ENCODE measurements around the gene FIS1. TPM values are rescaled to one million over a fixed set of nuclear protein-coding genes. Genes with fewer than 3 reads are reported as not detected.
A peak's percentile ranks its signal among the peaks of the same experiment; 100 is the strongest.
"Not testable (repeated sequence)": the region's sequence is repeated elsewhere in the genome, so short reads cannot be mapped to it uniquely, and the experiment has no call there.

FIS1 gene
- total RNA-seq, 2 experiments from 2014 or later: 91.7 to 106 TPM

DNA sequence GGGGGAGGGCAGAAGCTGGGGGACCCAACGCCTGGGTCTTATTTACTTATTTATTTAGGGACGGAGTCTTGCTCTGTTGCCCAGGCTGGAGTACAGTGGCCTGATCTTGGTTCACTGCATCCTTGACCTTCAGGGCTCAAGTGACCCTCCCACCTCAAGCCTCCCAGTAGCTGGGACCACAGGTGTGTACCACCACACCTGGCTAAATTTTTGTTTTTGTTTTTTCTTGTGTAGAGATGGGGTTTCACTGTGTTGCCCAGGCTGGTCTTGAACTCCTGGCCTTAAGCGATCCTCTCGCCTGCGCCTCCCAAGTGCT, 42.3 kb downstream of the FIS1 start:
- no peak for DNase-seq
- H3K4me1 Mint-ChIP-seq: peaks cover 5% of the 10 kb centered on the region
- peaks cover 39% of the 10 kb centered on the region for H3K27me3 Mint-ChIP-seq
- no peaks in the 10 kb centered on the region for H3K9me3 Mint-ChIP-seq
- H3K4me3 Mint-ChIP-seq: no peak overlapping the region
- POLR2A ChIA-PET: interaction anchor here (0.9 kb wide), 1 partner anchor 15 kb away, joined by 4 read pairs; the partner anchor contains the start of gene ZNHIT1
- H3K36me3 Mint-ChIP-seq: peaks cover 4% of the 10 kb centered on the region
- no peak for ATAC-seq (ENCODE audit: low read depth)
- H3K27ac Mint-ChIP-seq: no peak overlapping the region

DNA sequence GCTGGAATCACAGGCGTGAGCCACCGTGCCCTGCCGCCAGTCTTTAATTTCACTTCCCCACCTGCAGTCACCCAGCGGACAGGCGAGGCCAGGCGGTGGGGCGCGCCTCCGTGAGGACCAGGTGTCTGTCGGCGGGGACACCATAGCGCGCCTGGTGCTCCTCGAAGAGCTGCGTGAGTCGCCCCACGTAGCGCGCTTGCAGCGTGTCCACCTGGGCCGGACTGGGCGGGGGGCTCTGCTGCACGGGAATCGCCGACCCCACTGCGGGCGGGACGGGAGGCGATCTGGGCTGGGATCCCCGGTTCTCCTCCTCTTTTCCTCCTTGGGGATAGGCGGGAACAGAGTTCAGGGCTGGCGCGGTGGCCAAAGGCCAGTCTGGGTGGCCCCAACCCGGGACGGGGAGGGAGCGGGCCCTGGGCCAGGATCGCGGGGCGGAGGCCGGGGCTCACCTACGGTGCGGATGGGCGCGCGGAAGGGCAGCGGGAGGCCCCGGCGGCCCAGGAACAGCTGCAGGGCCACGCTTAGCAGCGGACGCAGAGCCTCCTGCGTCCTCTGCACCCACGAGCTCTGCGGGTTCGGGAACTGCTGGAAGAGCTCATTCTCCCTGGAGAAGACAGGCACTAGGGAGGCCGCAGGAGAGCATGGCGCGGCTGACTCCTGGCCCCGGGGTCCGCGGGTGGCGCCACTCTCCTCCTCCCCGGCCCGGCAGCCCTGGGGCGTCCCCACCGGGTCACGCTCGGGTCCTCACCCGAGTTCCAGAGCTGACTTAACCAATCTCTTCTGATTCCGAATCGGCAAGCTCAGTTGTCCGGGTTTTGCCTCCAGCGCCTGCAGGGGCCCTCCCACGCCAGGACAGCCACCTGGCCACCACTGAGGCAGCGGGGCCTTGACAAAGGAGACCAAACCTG, 42.9 kb downstream of the FIS1 start:
- H3K27me3 Mint-ChIP-seq: peaks cover 39% of the 10 kb centered on the region
- peaks cover 4% of the 10 kb centered on the region for H3K36me3 Mint-ChIP-seq
- DNase-seq (no peak), ATAC-seq (ENCODE audit: low read depth) (no peak)
- H3K9me3 Mint-ChIP-seq: no peaks in the 10 kb centered on the region
- POLR2A ChIA-PET: interaction anchor here (0.9 kb wide), 1 partner anchor 16 kb away, joined by 4 read pairs; the partner anchor contains the start of gene ZNHIT1
- H3K4me3 Mint-ChIP-seq: no peak overlapping the region
- no peak overlapping the region for H3K27ac Mint-ChIP-seq
- peaks cover 5% of the 10 kb centered on the region for H3K4me1 Mint-ChIP-seq

DNA sequence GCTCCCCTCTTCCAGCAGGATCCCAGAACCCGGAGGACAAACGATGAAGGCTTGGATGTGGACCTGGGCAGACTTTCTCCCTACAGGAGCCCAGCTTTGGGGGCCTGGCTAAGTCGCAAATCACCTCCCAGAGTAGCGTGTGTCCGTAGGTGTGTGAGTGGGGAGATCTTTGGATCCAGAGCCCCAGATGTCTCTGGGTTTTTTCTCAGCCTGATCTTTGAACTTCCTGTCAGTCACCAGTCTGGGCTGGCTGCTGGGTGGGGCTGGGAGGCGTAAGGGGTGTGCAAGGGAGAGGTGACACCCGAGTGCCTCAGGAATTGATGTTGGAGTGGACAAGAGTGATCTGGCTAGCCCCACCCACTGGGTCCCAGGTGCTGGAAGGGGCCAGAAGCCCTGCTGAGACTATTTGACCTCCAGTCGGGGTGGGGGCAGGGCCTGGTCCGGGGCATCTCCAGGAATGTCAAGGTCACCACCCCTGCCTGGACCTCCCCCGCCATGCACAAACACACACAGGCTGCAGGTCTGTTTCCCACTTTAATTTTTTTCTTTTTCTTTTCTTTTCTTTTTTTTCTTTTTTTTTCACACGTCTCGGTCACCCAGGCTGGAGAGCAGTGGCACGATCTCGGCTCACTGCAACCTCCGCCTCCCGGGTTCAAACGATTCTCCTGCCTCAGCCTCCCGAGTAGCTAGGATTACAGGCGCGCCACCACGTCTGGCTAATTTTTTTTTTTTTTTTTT, 43.9 kb downstream of the FIS1 start, which contains the start of gene MOGAT3:
TSS of gene MOGAT3 (minus strand) at position 175 of the 738 bp plus-strand sequence. CDS start 182 bp downstream, outside the sequence.
- peak; percentile 41 for ATAC-seq (ENCODE audit: low read depth)
- peaks cover 1% of the 10 kb centered on the region for H3K36me3 Mint-ChIP-seq
- H3K9me3 Mint-ChIP-seq: no peaks in the 10 kb centered on the region
- no peak for DNase-seq
- H3K27me3 Mint-ChIP-seq: peaks cover 39% of the 10 kb centered on the region
- peak within 1 kb of the TSS; percentile 42 for H3K27ac Mint-ChIP-seq
- peaks cover 5% of the 10 kb centered on the region for H3K4me1 Mint-ChIP-seq
- POLR2A ChIA-PET: interaction anchor here (1.7 kb wide), 1 partner anchor 17 kb away, joined by 5 read pairs; the partner anchor contains the start of gene ZNHIT1
- peak within 1 kb of the TSS; percentile 54 for H3K4me3 Mint-ChIP-seq

DNA sequence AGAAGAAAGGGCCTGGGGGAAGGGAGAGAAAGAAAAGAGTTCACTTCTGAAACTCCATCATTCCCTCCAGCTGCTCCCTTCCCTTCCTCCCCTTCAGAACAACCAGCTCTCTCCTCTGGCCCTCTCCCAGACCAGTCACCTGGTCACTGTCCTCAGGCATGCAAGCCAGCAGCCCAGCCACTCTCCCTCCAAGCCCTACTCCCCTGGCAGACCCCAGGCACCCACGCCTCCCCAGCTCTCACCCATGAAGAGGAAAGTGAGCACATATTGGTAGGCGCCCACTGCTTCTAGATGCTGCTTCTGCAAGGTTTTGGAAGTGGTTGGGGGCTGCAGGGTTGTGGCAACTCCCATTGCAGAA, 44.4 kb downstream of the FIS1 start:
- DNase-seq (no peak), ATAC-seq (ENCODE audit: low read depth) (no peak)
- no peaks in the 10 kb centered on the region for H3K9me3 Mint-ChIP-seq
- H3K27me3 Mint-ChIP-seq: peaks cover 41% of the 10 kb centered on the region
- no peak overlapping the region for H3K4me3 Mint-ChIP-seq
- POLR2A ChIA-PET: interaction anchor here (0.6 to 1.7 kb wide), 2 partner anchors 17 to 71 kb away, joined by 4 to 5 read pairs; partner anchors contain the start of gene ZNHIT1
- no peak overlapping the region for H3K27ac Mint-ChIP-seq
- peaks cover 1% of the 10 kb centered on the region for H3K36me3 Mint-ChIP-seq
- peaks cover 5% of the 10 kb centered on the region for H3K4me1 Mint-ChIP-seq

DNA sequence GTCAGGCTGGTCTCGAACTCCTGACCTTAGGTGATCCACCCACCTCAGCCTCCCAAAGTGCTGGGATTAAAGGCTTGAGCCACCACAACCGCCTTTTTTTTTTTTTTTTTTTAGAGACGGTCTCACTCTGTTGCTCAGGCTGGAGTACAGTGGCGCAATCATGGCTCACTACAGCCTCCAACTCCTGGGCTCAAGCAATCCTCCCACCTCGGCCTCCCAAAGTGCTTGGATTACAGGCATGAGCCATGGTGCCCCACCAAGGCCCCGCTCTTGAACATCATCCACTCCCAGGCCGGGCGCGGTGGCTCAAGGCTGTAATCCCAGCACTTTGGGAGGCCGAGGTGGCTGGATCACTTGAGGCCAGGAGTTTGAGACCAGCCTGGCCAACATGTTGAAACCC, 45.4 kb downstream of the FIS1 start:
- not testable (repeated sequence) for H3K9me3 Mint-ChIP-seq; DNase-seq; H3K27ac Mint-ChIP-seq; H3K4me1 Mint-ChIP-seq; H3K36me3 Mint-ChIP-seq; ATAC-seq (ENCODE audit: low read depth); H3K4me3 Mint-ChIP-seq
- H3K27me3 Mint-ChIP-seq: peaks cover 43% of the 10 kb centered on the region
- POLR2A ChIA-PET: interaction anchor here (1.7 kb wide), 1 partner anchor 18 kb away, joined by 5 read pairs; the partner anchor contains the start of gene ZNHIT1

DNA sequence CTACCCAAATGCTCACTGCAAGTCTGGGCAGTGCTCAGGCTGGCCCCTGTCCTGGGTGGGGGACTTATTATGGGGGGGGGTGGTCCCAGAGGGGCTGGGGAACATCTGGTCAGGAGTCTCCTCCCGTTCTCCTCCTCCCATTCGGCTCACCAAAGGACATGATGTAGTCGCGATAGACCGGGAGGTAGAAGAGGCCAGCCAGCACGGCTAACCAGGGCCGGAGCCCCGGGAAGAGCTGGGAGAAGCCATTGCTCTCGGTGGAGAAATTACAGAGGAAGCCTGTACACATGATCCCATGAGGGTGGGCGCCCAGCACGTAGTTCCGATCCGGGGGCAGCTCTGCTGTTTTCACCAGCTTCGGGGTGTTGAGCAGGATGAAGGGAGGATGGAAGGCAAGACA, 46.4 kb downstream of the FIS1 start:
- ATAC-seq (ENCODE audit: low read depth) (no peak), DNase-seq (no peak)
- H3K4me3 Mint-ChIP-seq: no peak overlapping the region
- peaks cover 43% of the 10 kb centered on the region for H3K27me3 Mint-ChIP-seq
- H3K36me3 Mint-ChIP-seq: peaks cover 1% of the 10 kb centered on the region
- H3K9me3 Mint-ChIP-seq: no peaks in the 10 kb centered on the region
- no peak overlapping the region for H3K27ac Mint-ChIP-seq
- POLR2A ChIA-PET: no interaction called here
- peaks cover 4% of the 10 kb centered on the region for H3K4me1 Mint-ChIP-seq

DNA sequence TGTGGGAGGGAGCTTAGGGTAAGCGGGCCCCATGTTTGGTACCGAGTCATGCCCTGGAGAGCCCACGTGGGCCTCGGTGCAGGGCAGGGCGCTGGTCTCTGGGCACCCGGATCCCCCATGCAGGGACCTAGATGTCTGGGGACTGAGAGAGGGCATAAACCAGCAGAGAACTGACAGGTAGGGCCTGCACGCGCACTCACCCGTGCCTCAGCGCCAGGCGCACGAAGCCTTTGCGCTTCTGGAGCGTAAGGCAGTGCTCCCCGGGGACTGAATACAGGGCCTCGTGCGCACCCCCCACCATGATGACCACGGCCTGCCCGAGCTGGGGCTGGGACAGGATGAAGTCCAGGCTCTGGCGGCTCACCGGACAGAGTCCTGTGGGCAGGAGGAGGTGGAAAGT, 46.9 kb downstream of the FIS1 start:
- Mint-ChIP-seq H3K27me3 (peaks cover 43% of the 10 kb centered on the region), H3K36me3 (peaks cover 1% of the 10 kb centered on the region), H3K4me1 (peaks cover 4% of the 10 kb centered on the region), H3K27ac (no peak overlapping the region), H3K4me3 (no peak overlapping the region), H3K9me3 (no peaks in the 10 kb centered on the region)
- DNase-seq (no peak), ATAC-seq (ENCODE audit: low read depth) (no peak)
- POLR2A ChIA-PET: no interaction called here

DNA sequence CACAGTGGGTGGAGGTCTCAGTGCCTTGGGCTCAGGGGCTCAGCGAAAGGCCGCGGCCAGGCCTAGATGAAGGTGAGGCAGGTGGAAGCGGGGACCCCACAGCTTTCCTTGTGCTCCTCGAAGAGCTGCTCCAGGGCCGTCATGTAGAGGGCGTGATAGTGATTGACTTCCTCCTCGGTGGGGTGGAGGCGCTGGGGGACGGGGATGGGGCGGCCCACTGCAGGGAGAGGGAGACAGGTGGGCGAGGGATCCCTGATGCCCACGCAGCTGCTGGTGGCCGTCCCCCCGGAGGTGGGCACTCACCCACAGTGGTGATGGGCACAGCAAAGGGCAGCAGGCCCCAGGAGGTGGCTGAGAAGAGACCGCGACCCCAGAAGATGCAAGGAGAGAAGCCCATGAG, 49.0 kb downstream of the FIS1 start:
- Mint-ChIP-seq H3K4me3 (no peak overlapping the region), H3K27me3 (peaks cover 27% of the 10 kb centered on the region), H3K36me3 (peaks cover under 1% of the 10 kb centered on the region), H3K9me3 (no peaks in the 10 kb centered on the region), H3K27ac (no peak overlapping the region), H3K4me1 (peaks cover under 1% of the 10 kb centered on the region)
- ATAC-seq (ENCODE audit: low read depth): no peak
- DNase-seq: no peak
- POLR2A ChIA-PET: no interaction called here

Other genes with a start within 250 kb of the FIS1 start
- not detected for gene MUC17, start 225.0 kb downstream of the FIS1 start, total RNA-seq
- 10 to 100 TPM; 77.4 to 77.8 TPM for gene TRIM56, start 159.6 kb downstream of the FIS1 start, total RNA-seq
- gene SERPINE1, start 118.0 kb downstream of the FIS1 start, total RNA-seq: under 1 TPM; 0.44 to 0.51 TPM
- 10 to 100 TPM; 34.1 to 44.0 TPM for gene AP1S1, start 90.6 kb downstream of the FIS1 start, total RNA-seq
- under 1 TPM; 0.14 to 0.17 TPM for gene VGF, start 79.5 kb downstream of the FIS1 start, total RNA-seq
- gene NAT16, start 64.8 kb downstream of the FIS1 start, total RNA-seq: not detected
- not detected for gene MOGAT3, start 44.0 kb downstream of the FIS1 start, total RNA-seq
- 10 to 100 TPM; 48.9 to 51.0 TPM for gene PLOD3, start 27.5 kb downstream of the FIS1 start, total RNA-seq
- gene ZNHIT1, start 26.9 kb downstream of the FIS1 start, total RNA-seq: 10 to 100 TPM; 54.2 to 55.8 TPM
- 10 to 100 TPM; 26.6 to 30.1 TPM for gene CLDN15, start 7.3 kb downstream of the FIS1 start, total RNA-seq
- 1 to 10 TPM; 6.1 to 6.3 TPM for gene IFT22, start 76.7 kb upstream of the FIS1 start, total RNA-seq
- gene COL26A1, start 117.8 kb upstream of the FIS1 start, total RNA-seq: not detected